Activated T-helper 1 cell treated with Interleukin-2 at 50 U/mL for 16 hours (primary cell): ENCODE data around the gene OSBP2.

Experiments used
- DNase-seq: peaks from one replicate; pipeline ENCODE4 v3.0.0-alpha.2; 2020; ENCODE audit warnings: low read depth

The OSBP2 gene

GRCh38 chr22:30943368-30943767 lies 248.7 kb downstream of the OSBP2 start:
- peak; percentile 37 for DNase-seq

GRCh38 chr22:30944986-30945385 lies 250.3 kb downstream of the OSBP2 start:
- DNase-seq: no peak

GRCh38 chr22:30945653-30946052 lies 251.0 kb downstream of the OSBP2 start:
- DNase-seq: no peak

- DNase-seq: no peak
Measured at GRCh38 chr22:30946354-30946753, 251.7 kb downstream of the OSBP2 start.

GRCh38 chr22:30947173-30947815 lies 252.6 kb downstream of the OSBP2 start:
- DNase-seq: no peak

GRCh38 chr22:30947816-30948454 lies 253.3 kb downstream of the OSBP2 start:
- DNase-seq: no peak

- no peak for DNase-seq
Measured at GRCh38 chr22:30948930-30949342, 254.3 kb downstream of the OSBP2 start.

- DNase-seq: no peak
Measured at GRCh38 chr22:30949934-30950660, 255.4 kb downstream of the OSBP2 start.

- no peak for DNase-seq
Measured at GRCh38 chr22:30953206-30953605, 258.5 kb downstream of the OSBP2 start.

GRCh38 chr22:30955153-30955552 lies 260.5 kb downstream of the OSBP2 start:
- DNase-seq: no peak
